Endothelial cell of umbilical vein (primary cell): Measurements from ENCODE around the gene AKT1. TPM values are rescaled to one million over a fixed set of nuclear protein-coding genes. Genes with fewer than 3 reads are reported as not detected.

Source experiments
- BruUV-seq: library from RNA; stranded (reverse); fragments of 400-500 nt; replicated peaks from 2 replicates; lab custom pipeline; 2021; lab: Mats Ljungman, UMichigan
- CTCF ChIA-PET: fragments of 300-600, 350-600 bp; sonication (Branson Sonifier 250); formaldehyde crosslinking; loops from one replicate; lab custom pipeline; 2021; ENCODE audit warnings: antibody characterized with exemption, inconsistent platforms; lab: Charles Lee
- POLR2A ChIA-PET: fragments of 300-600, 350-600 bp; sonication (Branson Sonifier 250); formaldehyde crosslinking; loops from one replicate; lab custom pipeline; 2021; ENCODE audit warnings: antibody characterized with exemption, inconsistent platforms; lab: Charles Lee
- DNase-seq: peaks from one replicate; pipeline ENCODE4 v3.0.0-alpha.2; 2011; ENCODE audit warnings: low read depth, low spot score
- FAIRE-seq: peaks from 2 replicates; lab custom pipeline; 2011; peaks lifted over from hg19 to GRCh38; lab: Jason Lieb, UNC
- H2AFZ ChIP-seq: 2 replicates; pipeline ENCODE4 v1.6.0; 2012; ENCODE audit warnings: low read depth, low read length, control low read depth, inconsistent platforms
- H3K27ac ChIP-seq: 2 replicates; pipeline ENCODE4 v1.5.1; 2011; ENCODE audit warnings: low read depth, mild to moderate bottlenecking, control low read depth, low read length, moderate library complexity; ENCODE audit not compliant: insufficient read depth
- H3K27me3 ChIP-seq, 2 experiments: 2 replicates each; pipeline versions ENCODE4 v1.6.0 to v1.6.1; 2011; ENCODE audit warnings: low read length in 2 of 2, mixed read lengths in 1 of 2; ENCODE audit not compliant: control insufficient read depth in 2 of 2, insufficient read depth in 2 of 2
- H3K36me3 ChIP-seq, 2 experiments: 2 replicates in 1 of 2; 3 replicates in 1 of 2; pipeline ENCODE4 v1.5.1; 2011; ENCODE audit warnings: low read length in 2 of 2, mild to moderate bottlenecking in 1 of 2, moderate library complexity in 1 of 2; ENCODE audit not compliant: control insufficient read depth in 2 of 2, insufficient read depth in 2 of 2; ENCODE audit errors: extremely low read depth in 1 of 2
- H3K4me1 ChIP-seq: 3 replicates; pipeline ENCODE4 v1.5.1; 2011; ENCODE audit warnings: mild to moderate bottlenecking, low read length; ENCODE audit not compliant: control insufficient read depth, insufficient read depth; ENCODE audit errors: extremely low read depth
- H3K4me2 ChIP-seq: 2 replicates; pipeline ENCODE4 v1.6.1; 2011; ENCODE audit warnings: low read length, control low read depth, mixed read lengths; ENCODE audit not compliant: insufficient read depth
- H3K4me3 ChIP-seq, 3 experiments: fragments of 200-600 bp in 1 of 3; sonication (generic), shearing (Covaris generic) in 1 of 3; replicated peaks in 1 of 3; 2 replicates each; pipeline ENCODE4 v1.5.1; 2011 to 2016; ENCODE audit warnings: control low read depth in 3 of 3, low read length in 3 of 3, mild to moderate bottlenecking in 2 of 3, inconsistent platforms in 1 of 3, low read depth in 1 of 3, moderate library complexity in 1 of 3; ENCODE audit not compliant: insufficient read depth in 1 of 3
- H3K79me2 ChIP-seq: 2 replicates; pipeline ENCODE4 v1.6.0; 2012; ENCODE audit warnings: low read length, inconsistent platforms; ENCODE audit not compliant: control insufficient read depth, insufficient read depth
- H3K9ac ChIP-seq: replicated peaks from 2 replicates; pipeline ENCODE3; 2011; ENCODE audit warnings: low read length, control low read depth; ENCODE audit not compliant: insufficient read depth; ENCODE audit errors: extremely low read depth
- H3K9me1 ChIP-seq: replicated peaks from 3 replicates; pipeline ENCODE4 v1.6.0; 2011; ENCODE audit warnings: mild to moderate bottlenecking, low read length; ENCODE audit not compliant: control insufficient read depth, insufficient read depth; ENCODE audit errors: extremely low read depth
- H3K9me3 ChIP-seq: replicated peaks from 2 replicates; pipeline ENCODE4 v1.5.1; 2012; ENCODE audit warnings: low read length, inconsistent platforms; ENCODE audit not compliant: control insufficient read depth, insufficient read depth
- H4K20me1 ChIP-seq: replicated peaks from 2 replicates; pipeline ENCODE3; 2011; ENCODE audit warnings: mild to moderate bottlenecking, low read length; ENCODE audit not compliant: control insufficient read depth, insufficient read depth; ENCODE audit errors: extremely low read depth
- EZH2 ChIP-seq: IDR thresholded peaks from 2 replicates; pipeline ENCODE4 v1.6.1; 2012; ENCODE audit warnings: borderline replicate concordance, low read depth, mild to moderate bottlenecking, moderate library complexity, low read length, inconsistent platforms; ENCODE audit not compliant: severe bottlenecking
- FOS ChIP-seq: IDR thresholded peaks from 2 replicates; pipeline ENCODE4 v1.6.1; 2011; ENCODE audit warnings: mild to moderate bottlenecking, low read length, moderate library complexity, borderline replicate concordance; ENCODE audit not compliant: insufficient read depth
- GATA2 ChIP-seq: IDR thresholded peaks from 2 replicates; pipeline ENCODE4 v1.7.0; 2011; ENCODE audit warnings: low read depth, mild to moderate bottlenecking, moderate library complexity, mixed read lengths, low read length; ENCODE audit not compliant: insufficient read length, insufficient read depth
- JUN ChIP-seq: IDR thresholded peaks from 2 replicates; pipeline ENCODE4 v1.6.1; 2011; ENCODE audit warnings: borderline replicate concordance, low read depth; ENCODE audit not compliant: insufficient read length, insufficient read depth
- MYC ChIP-seq: IDR thresholded peaks from one replicate; pipeline ENCODE4 v1.6.1; 2011; ENCODE audit warnings: mild to moderate bottlenecking, low read depth, low read length
- POLR2A ChIP-seq: IDR thresholded peaks from 2 replicates; pipeline ENCODE4 v1.6.1; 2012; ENCODE audit warnings: low read depth, mild to moderate bottlenecking, control low read depth, low read length
- POLR2AphosphoS5 ChIP-seq: IDR thresholded peaks from 2 replicates; pipeline ENCODE4 v1.6.1; 2012; ENCODE audit warnings: low read depth, mild to moderate bottlenecking, control low read depth, low read length, moderate library complexity; ENCODE audit not compliant: insufficient read depth
- dilution Hi-C: fragments of 300-500 bp; cut with MboI; formaldehyde crosslinking; loops from one replicate; pipeline ENCODE4 v1.15.0; 2019; ENCODE audit warnings: low sequenced_read_pairs; ENCODE audit not compliant: extremely low pct_ligation_motif_present
- intact Hi-C: fragments of 100-400 bp; cut with micrococcal nuclease; formaldehyde crosslinking; loops from one replicate; pipeline ENCODE4 v1.10.0; 2022
- polyA plus RNA-seq, 4 experiments: library from polyadenylated mRNA; depleted of rRNA in 3 of 4; stranded (reverse) in 3 of 4; unstranded in 1 of 4; fragments of >200 nt; gene quantifications; 2 replicates each; pipeline versions ENCODE4 v1.2.1 to v1.2.3, GENCODE V29; 2011 to 2012; ENCODE audit warnings: missing spikeins in 1 of 4
- total RNA-seq: library from RNA; stranded (reverse); gene quantifications from 2 replicates; pipeline ENCODE4 v1.2.3, GENCODE V29; 2021
- TF ChIP-seq, protein P1 (sequence below), 2 donors: IDR thresholded peaks; 1 replicate in 1 of 2; 2 replicates in 1 of 2; pipeline ENCODE4 v1.5.1; 2011; ENCODE audit warnings: low read length in 2 of 2, mild to moderate bottlenecking in 2 of 2, moderate library complexity in 2 of 2, control low read depth in 1 of 2, inconsistent platforms in 1 of 2, low read depth in 1 of 2; ENCODE audit not compliant: insufficient read depth in 1 of 2; ENCODE audit errors: extremely low read depth in 1 of 2
- TF ChIP-seq, protein P2 (sequence below): IDR thresholded peaks from 2 replicates; pipeline ENCODE4 v1.6.1; 2011; ENCODE audit not compliant: insufficient read depth, insufficient read length

AKT1 gene
- total and polyA plus RNA-seq, 2 donors (not counting 3 experiments of a cell fraction or from before 2014, with no cell fraction given) = 177 to 191 TPM

DNA sequence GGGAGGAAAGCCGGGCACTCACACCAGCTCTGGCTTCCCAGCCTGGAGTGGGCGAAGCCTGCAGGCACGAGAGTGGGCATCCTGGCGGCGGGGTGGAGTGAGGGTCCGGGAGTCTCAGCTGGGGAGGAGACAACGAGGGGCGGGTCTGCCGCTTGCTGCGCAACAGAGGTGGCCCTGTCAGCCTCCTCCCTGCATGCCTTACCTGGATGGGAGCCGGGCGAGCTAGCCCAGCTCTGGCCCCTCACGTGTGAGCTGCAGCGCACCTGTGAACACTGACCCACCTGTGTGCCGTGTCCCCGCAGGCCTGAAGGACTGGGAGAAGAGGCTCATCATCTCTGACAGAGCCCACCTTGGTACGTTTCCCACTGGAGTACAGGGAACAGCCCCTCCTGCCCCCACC is 56.5 kb downstream of the AKT1 start:
- H3K27ac ChIP-seq = no peak overlapping the region
- CTCF ChIA-PET = interaction anchor here (1.3 to 4.1 kb wide), 2 partner anchors 11 to 29 kb away, joined by 3 to 11 read pairs; no protein-coding TSS in a partner anchor

More for the DNA sequence above, 56.5 kb downstream of the AKT1 start:
- dilution Hi-C loops (no loop called here), intact Hi-C loops (no loop called here)
- Histone ChIP-seq H3K27me3 (no peaks in the 10 kb centered on the region), H3K9ac (no peak overlapping the region), H3K9me3 (no peaks in the 10 kb centered on the region), H3K4me1 (peaks cover 16% of the 10 kb centered on the region), H3K9me1 (no peaks in the 10 kb centered on the region), H2AFZ (no peak overlapping the region), H3K79me2 (no peaks in the 10 kb centered on the region), H3K4me3 (no peak overlapping the region), H3K4me2 (no peak overlapping the region), H3K36me3 (no peaks in the 10 kb centered on the region), H4K20me1 (no peaks in the 10 kb centered on the region)
- DNase-seq = no peak
- no peak for FAIRE-seq
- no TSS peak for BruUV-seq
- POLR2A ChIA-PET = no interaction called here
- TF ChIP-seq, protein P1, sequence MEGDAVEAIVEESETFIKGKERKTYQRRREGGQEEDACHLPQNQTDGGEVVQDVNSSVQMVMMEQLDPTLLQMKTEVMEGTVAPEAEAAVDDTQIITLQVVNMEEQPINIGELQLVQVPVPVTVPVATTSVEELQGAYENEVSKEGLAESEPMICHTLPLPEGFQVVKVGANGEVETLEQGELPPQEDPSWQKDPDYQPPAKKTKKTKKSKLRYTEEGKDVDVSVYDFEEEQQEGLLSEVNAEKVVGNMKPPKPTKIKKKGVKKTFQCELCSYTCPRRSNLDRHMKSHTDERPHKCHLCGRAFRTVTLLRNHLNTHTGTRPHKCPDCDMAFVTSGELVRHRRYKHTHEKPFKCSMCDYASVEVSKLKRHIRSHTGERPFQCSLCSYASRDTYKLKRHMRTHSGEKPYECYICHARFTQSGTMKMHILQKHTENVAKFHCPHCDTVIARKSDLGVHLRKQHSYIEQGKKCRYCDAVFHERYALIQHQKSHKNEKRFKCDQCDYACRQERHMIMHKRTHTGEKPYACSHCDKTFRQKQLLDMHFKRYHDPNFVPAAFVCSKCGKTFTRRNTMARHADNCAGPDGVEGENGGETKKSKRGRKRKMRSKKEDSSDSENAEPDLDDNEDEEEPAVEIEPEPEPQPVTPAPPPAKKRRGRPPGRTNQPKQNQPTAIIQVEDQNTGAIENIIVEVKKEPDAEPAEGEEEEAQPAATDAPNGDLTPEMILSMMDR (IDR thresholded peaks at IDR 0.05; ENCODE audit: extremely low read depth in 1 of 2, insufficient read depth in 1 of 2, low read depth in 1 of 2, low read length in 2 of 2) = no peak
- TF ChIP-seq GATA2 = no peak
- no peak for TF ChIP-seq MYC
- no peak for TF ChIP-seq POLR2AphosphoS5
- no peak for TF ChIP-seq JUN
- no peak for TF ChIP-seq EZH2
- TF ChIP-seq FOS = no peak
- TF ChIP-seq, protein P2, sequence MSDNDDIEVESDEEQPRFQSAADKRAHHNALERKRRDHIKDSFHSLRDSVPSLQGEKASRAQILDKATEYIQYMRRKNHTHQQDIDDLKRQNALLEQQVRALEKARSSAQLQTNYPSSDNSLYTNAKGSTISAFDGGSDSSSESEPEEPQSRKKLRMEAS = no peak
- no peak for TF ChIP-seq POLR2A
